AG09309 (cell line): ENCODE results near the gene TMEM128.
"Not testable (repeated sequence)": the region's sequence is repeated elsewhere in the genome, so short reads cannot be mapped to it uniquely, and the experiment has no call there.

Source experiments
- DNase-seq: peaks from one replicate; pipeline ENCODE4 v3.0.0-alpha.2; 2010; ENCODE audit warnings: low read depth
- H3K4me3 ChIP-seq: 2 replicates; pipeline ENCODE4 v1.5.1; 2011; ENCODE audit warnings: mild to moderate bottlenecking, low read depth, low read length, moderate library complexity; ENCODE audit not compliant: control insufficient read depth
- CTCF ChIP-seq: IDR thresholded peaks from 2 replicates; pipeline ENCODE4 v1.5.1; 2011; ENCODE audit warnings: mild to moderate bottlenecking, low read depth, low read length, inconsistent platforms; ENCODE audit not compliant: insufficient read depth, control insufficient read depth; ENCODE audit errors: missing control alignments

TMEM128 gene

GRCh38 chr4:4217113-4217512, 30.9 kb downstream of the TMEM128 start:
- TF ChIP-seq CTCF: no peak
- H3K4me3 ChIP-seq: no peak overlapping the region
- no peak for DNase-seq

- DNase-seq: no peak
- H3K4me3 ChIP-seq: no peak overlapping the region
- TF ChIP-seq CTCF: no peak
Measured at GRCh38 chr4:4216648-4217047, 31.4 kb downstream of the TMEM128 start.

GRCh38 chr4:4213674-4214073, 34.3 kb downstream of the TMEM128 start:
- DNase-seq, H3K4me3 ChIP-seq: not testable (repeated sequence)

- DNase-seq: no peak
- no peak overlapping the region for H3K4me3 ChIP-seq
- TF ChIP-seq CTCF: no peak
Measured at GRCh38 chr4:4206204-4206603, 41.8 kb downstream of the TMEM128 start.

- no peak for TF ChIP-seq CTCF
- H3K4me3 ChIP-seq: no peak overlapping the region
- DNase-seq: no peak
Measured at GRCh38 chr4:4204401-4204745, 43.6 kb downstream of the TMEM128 start.

- TF ChIP-seq CTCF: no peak
- no peak for DNase-seq
- H3K4me3 ChIP-seq: no peak overlapping the region
Measured at GRCh38 chr4:4203688-4204400, 44.2 kb downstream of the TMEM128 start.

GRCh38 chr4:4202510-4202909, 45.5 kb downstream of the TMEM128 start:
- no peak for DNase-seq
- no peak overlapping the region for H3K4me3 ChIP-seq

More at GRCh38 chr4:4202510-4202909, 45.5 kb downstream of the TMEM128 start:
- no peak for TF ChIP-seq CTCF
